Iris pigment epithelial cell (primary cell): ENCODE results near the gene CFAP99.
A peak's percentile ranks its signal among the peaks of the same experiment; 100 is the strongest.

Source experiments
- DNase-seq: peaks from one replicate; pipeline ENCODE4 v3.0.0-alpha.2; 2011; ENCODE audit warnings: low read depth

Gene CFAP99

GRCh38 chr4:2412534-2412884 lies 6.2 kb upstream of the CFAP99 start:
- DNase-seq = no peak

- DNase-seq = peak; percentile 83
These were observed 5.7 kb upstream of the CFAP99 start for GRCh38 chr4:2412885-2413716.

- peak; percentile 39 for DNase-seq
These were observed 4.7 kb upstream of the CFAP99 start for GRCh38 chr4:2413821-2414610.

- DNase-seq = no peak
These were observed 3.5 kb upstream of the CFAP99 start for GRCh38 chr4:2415213-2415612.

GRCh38 chr4:2415881-2416563 lies 2.7 kb upstream of the CFAP99 start:
- DNase-seq = no peak

- DNase-seq = peak; percentile 14
These were observed 2.1 kb upstream of the CFAP99 start for GRCh38 chr4:2416564-2417225.

GRCh38 chr4:2417226-2417764 lies 1.5 kb upstream of the CFAP99 start:
- peak; percentile 10 for DNase-seq

- peak; percentile 25 for DNase-seq
These were observed 748 bp upstream of the CFAP99 start, which contains the start of gene ZFYVE28 for GRCh38 chr4:2417765-2418649. Gene ZFYVE28 (minus strand): TSS chr4:2418645. CDS start chr4:2418323, 322 bp downstream.

- no peak for DNase-seq
These were observed 1.1 kb downstream of the CFAP99 start for GRCh38 chr4:2419814-2420213.

- no peak for DNase-seq
These were observed 3.2 kb downstream of the CFAP99 start for GRCh38 chr4:2421928-2422327.

GRCh38 chr4:2423066-2423465 lies 4.3 kb downstream of the CFAP99 start:
- no peak for DNase-seq

GRCh38 chr4:2423695-2424094 lies 4.9 kb downstream of the CFAP99 start:
- no peak for DNase-seq

- DNase-seq = peak; percentile 42
These were observed 5.8 kb downstream of the CFAP99 start for GRCh38 chr4:2424581-2424980.

- DNase-seq = no peak
These were observed 6.8 kb downstream of the CFAP99 start for GRCh38 chr4:2425386-2426068.

- no peak for DNase-seq
These were observed 7.3 kb downstream of the CFAP99 start for GRCh38 chr4:2426069-2426397.

GRCh38 chr4:2426711-2427275 lies 8.0 kb downstream of the CFAP99 start:
- no peak for DNase-seq

GRCh38 chr4:2427383-2428334 lies 8.9 kb downstream of the CFAP99 start:
- no peak for DNase-seq

GRCh38 chr4:2428496-2429213 lies 9.9 kb downstream of the CFAP99 start:
- DNase-seq = no peak
